GM12891 (cell line): ENCODE measurements around the gene SLCO2A1.

Source experiments
- POLR2A ChIP-seq: IDR thresholded peaks from 2 replicates; pipeline ENCODE4 v1.6.1; 2011; ENCODE audit warnings: low read depth, low read length, control low read depth
- POLR2AphosphoS5 ChIP-seq: IDR thresholded peaks from 2 replicates; pipeline ENCODE4 v1.6.1; 2011; ENCODE audit warnings: low read depth, low read length, control low read depth
- SPI1 ChIP-seq: IDR thresholded peaks from 2 replicates; pipeline ENCODE4 v1.6.1; 2011; ENCODE audit warnings: low read depth, low read length, control low read depth
- TAF1 ChIP-seq: IDR thresholded peaks from 2 replicates; pipeline ENCODE4 v1.6.1; 2011; ENCODE audit warnings: low read depth, low read length, control low read depth

GRCh38 chr3:134008630-134009156 is 21.0 kb downstream of the SLCO2A1 start:
- TF ChIP-seq POLR2AphosphoS5 (no peak), POLR2A (no peak), SPI1 (no peak), TAF1 (no peak)
